ENCODE data around the gene MOV10.
"Not testable (repeated sequence)": the region's sequence is repeated elsewhere in the genome, so short reads cannot be mapped to it uniquely, and the experiment has no call there.

Gene MOV10

GRCh38 chr1:112634367-112634766, 40.1 kb upstream of the MOV10 start:
- TF ChIP-seq, protein P1, sequence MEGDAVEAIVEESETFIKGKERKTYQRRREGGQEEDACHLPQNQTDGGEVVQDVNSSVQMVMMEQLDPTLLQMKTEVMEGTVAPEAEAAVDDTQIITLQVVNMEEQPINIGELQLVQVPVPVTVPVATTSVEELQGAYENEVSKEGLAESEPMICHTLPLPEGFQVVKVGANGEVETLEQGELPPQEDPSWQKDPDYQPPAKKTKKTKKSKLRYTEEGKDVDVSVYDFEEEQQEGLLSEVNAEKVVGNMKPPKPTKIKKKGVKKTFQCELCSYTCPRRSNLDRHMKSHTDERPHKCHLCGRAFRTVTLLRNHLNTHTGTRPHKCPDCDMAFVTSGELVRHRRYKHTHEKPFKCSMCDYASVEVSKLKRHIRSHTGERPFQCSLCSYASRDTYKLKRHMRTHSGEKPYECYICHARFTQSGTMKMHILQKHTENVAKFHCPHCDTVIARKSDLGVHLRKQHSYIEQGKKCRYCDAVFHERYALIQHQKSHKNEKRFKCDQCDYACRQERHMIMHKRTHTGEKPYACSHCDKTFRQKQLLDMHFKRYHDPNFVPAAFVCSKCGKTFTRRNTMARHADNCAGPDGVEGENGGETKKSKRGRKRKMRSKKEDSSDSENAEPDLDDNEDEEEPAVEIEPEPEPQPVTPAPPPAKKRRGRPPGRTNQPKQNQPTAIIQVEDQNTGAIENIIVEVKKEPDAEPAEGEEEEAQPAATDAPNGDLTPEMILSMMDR (IDR thresholded peaks at IDR 0.05; ENCODE audit: insufficient read depth, low read depth, low read length, missing control alignments), result no peak
- no peak for DNase-seq (ENCODE audit: low read depth)
- H3K4me3 ChIP-seq (ENCODE audit: low read length), result no peak overlapping the region

GRCh38 chr1:112636056-112636455, 38.4 kb upstream of the MOV10 start:
- DNase-seq (ENCODE audit: low read depth), result no peak
- H3K4me3 ChIP-seq (ENCODE audit: low read length), result no peak overlapping the region
- TF ChIP-seq, protein P1 (IDR thresholded peaks at IDR 0.05; ENCODE audit: insufficient read depth, low read depth, low read length, missing control alignments), result no peak

- no peak for DNase-seq (ENCODE audit: low read depth)
- H3K4me3 ChIP-seq (ENCODE audit: low read length), result no peak overlapping the region
- TF ChIP-seq, protein P1 (IDR thresholded peaks at IDR 0.05; ENCODE audit: insufficient read depth, low read depth, low read length, missing control alignments), result no peak
Observed at GRCh38 chr1:112636597-112637253, 37.7 kb upstream of the MOV10 start.

- TF ChIP-seq, protein P1 (IDR thresholded peaks at IDR 0.05; ENCODE audit: insufficient read depth, low read depth, low read length, missing control alignments), result no peak
- peak; percentile 53 for DNase-seq (ENCODE audit: low read depth)
- no peak overlapping the region for H3K4me3 ChIP-seq (ENCODE audit: low read length)
Observed at GRCh38 chr1:112637254-112638109, 37.0 kb upstream of the MOV10 start.

- DNase-seq (ENCODE audit: low read depth), result peak; percentile 52
- H3K4me3 ChIP-seq (ENCODE audit: low read length), result no peak overlapping the region
- TF ChIP-seq, protein P1 (IDR thresholded peaks at IDR 0.05; ENCODE audit: insufficient read depth, low read depth, low read length, missing control alignments), result no peak
Observed at GRCh38 chr1:112638110-112638428, 36.4 kb upstream of the MOV10 start.

- H3K4me3 ChIP-seq (ENCODE audit: low read length); DNase-seq (ENCODE audit: low read depth): not testable (repeated sequence)
Observed at GRCh38 chr1:112640437-112640836, 34.0 kb upstream of the MOV10 start.

DNA sequence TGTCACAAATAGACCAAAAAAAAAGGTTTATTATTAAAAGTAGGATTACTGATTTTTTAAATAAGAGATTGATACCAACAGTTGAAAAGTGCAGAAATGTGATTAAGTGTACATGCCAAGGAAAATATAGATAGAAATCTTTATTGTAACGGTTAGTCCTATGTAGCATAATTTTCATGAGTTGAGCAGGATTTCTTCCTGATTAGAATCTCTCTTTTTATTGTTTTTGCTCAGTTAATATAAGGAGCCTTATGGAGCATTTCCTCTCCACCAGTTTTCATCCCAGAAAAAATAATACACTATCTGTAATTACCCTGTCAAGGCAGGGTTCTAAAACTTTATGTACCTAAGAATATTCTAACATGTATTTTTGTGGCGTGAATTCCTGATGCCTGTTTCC, 31.4 kb upstream of the MOV10 start:
- H3K4me3 ChIP-seq (ENCODE audit: low read length), result no peak overlapping the region
- TF ChIP-seq, protein P1 (IDR thresholded peaks at IDR 0.05; ENCODE audit: insufficient read depth, low read depth, low read length, missing control alignments), result no peak
- DNase-seq (ENCODE audit: low read depth), result no peak

Data from epithelial cell of esophagus (primary cell).